ENCODE data around the gene NEMF.
A peak's percentile ranks its signal among the peaks of the same experiment; 100 is the strongest.
"Not testable (repeated sequence)": the region's sequence is repeated elsewhere in the genome, so short reads cannot be mapped to it uniquely, and the experiment has no call there.

NEMF gene

GRCh38 chr14:49852301-49853157, at the start of gene NEMF:
Gene NEMF (minus strand): TSS chr14:49852788. CDS start chr14:49852753, 35 bp downstream.
- peak; percentile 82 to 94 for DNase-seq

- DNase-seq = no peak
Measured at GRCh38 chr14:49900973-49901372, 48.4 kb upstream of the NEMF start.

- DNase-seq = no peak
Measured at GRCh38 chr14:49898485-49898884, 45.9 kb upstream of the NEMF start.

GRCh38 chr14:49897965-49898364, 45.4 kb upstream of the NEMF start:
- DNase-seq = no peak

- DNase-seq = no peak
Measured at GRCh38 chr14:49897414-49897813, 44.8 kb upstream of the NEMF start.

- no peak for DNase-seq
Measured at GRCh38 chr14:49896966-49897365, 44.4 kb upstream of the NEMF start.

- DNase-seq = not testable (repeated sequence)
Measured at GRCh38 chr14:49896272-49896671, 43.7 kb upstream of the NEMF start.

- no peak for DNase-seq
Measured at GRCh38 chr14:49895480-49895879, 42.9 kb upstream of the NEMF start.

- not testable (repeated sequence) for DNase-seq
Measured at GRCh38 chr14:49894214-49895107, 41.9 kb upstream of the NEMF start.

- peak in 1 of 2 experiments; percentile 80 for DNase-seq
Measured at GRCh38 chr14:49893309-49894213, 41.0 kb upstream of the NEMF start.

GRCh38 chr14:49892636-49893308, 40.2 kb upstream of the NEMF start, which contains the start of gene ARF6:
Gene ARF6 (plus strand): TSS chr14:49893082. CDS start chr14:49893737, 655 bp downstream.
- peak; percentile 90 to 99 for DNase-seq

- DNase-seq = peak; percentile 77
Measured at GRCh38 chr14:49892301-49892635, 39.7 kb upstream of the NEMF start.

- DNase-seq = no peak
Measured at GRCh38 chr14:49888293-49888692, 35.7 kb upstream of the NEMF start.

- no peak for DNase-seq
Measured at GRCh38 chr14:49886523-49886922, 33.9 kb upstream of the NEMF start.

GRCh38 chr14:49882826-49883694, 30.5 kb upstream of the NEMF start:
- no peak for DNase-seq

- DNase-seq = peak in 1 of 2 experiments; percentile 9
Measured at GRCh38 chr14:49881350-49882001, 28.9 kb upstream of the NEMF start.

- DNase-seq = no peak
Measured at GRCh38 chr14:49880267-49881064, 27.9 kb upstream of the NEMF start.

- DNase-seq = peak; percentile 28 to 57
Measured at GRCh38 chr14:49879646-49880204, 27.1 kb upstream of the NEMF start.

- DNase-seq = no peak
Measured at GRCh38 chr14:49876563-49877127, 24.1 kb upstream of the NEMF start.
